HG03460 (cell line): ENCODE data around the gene NUS1.
"Not testable (repeated sequence)": the region's sequence is repeated elsewhere in the genome, so short reads cannot be mapped to it uniquely, and the experiment has no call there.

Source experiments
- ATAC-seq: cut with Tn5 transposase; IDR thresholded peaks from one replicate; pipeline ENCODE4 v1.9.1; 2021; ENCODE audit not compliant: unreplicated experiment

NUS1 gene

GRCh38 chr6:117706936-117707509 lies 31.8 kb downstream of the NUS1 start:
- ATAC-seq: not testable (repeated sequence)

- no peak for ATAC-seq
These were observed 36.1 kb downstream of the NUS1 start for GRCh38 chr6:117711369-117711768.

DNA sequence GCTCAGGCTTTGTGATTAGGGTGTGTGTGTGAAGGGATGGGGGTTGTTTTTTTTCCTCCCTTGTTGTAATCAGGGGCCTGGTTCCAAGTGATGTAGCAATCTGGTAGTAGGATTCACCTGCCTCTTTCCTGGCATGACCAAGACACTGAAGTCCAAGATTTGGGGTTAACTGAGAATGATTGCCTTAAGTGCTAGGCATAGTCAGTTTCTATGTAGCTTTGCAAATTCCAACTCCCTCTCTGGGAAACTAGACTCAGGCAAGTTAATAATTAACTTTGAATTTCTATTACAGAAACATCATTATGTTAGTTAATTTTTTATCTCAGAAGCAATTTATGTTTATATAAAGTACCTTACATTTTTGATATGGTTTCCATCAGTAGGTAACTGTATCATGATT lies 43.6 kb downstream of the NUS1 start:
- ATAC-seq: no peak

DNA sequence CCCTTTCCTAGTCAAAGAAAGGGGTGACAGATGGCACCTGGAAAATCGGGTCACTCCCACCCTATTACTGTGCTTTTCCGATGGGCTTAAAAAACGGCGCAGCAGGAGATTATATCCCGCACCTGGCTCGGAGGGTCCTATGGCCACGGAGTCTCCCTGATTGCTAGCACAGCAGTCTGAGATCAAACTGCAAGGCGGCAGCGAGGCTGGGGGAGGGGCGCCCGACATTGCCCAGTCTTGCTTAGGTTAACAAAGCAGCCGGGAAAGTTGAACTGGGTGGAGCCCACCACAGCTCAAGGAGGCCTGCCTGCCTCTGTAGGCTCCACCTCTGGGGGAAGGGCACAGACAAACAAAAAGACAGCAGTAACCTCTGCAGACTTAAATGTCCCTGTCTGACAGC lies 46.3 kb downstream of the NUS1 start:
- not testable (repeated sequence) for ATAC-seq

GRCh38 chr6:117728626-117729025 lies 53.4 kb downstream of the NUS1 start:
- ATAC-seq: no peak

DNA sequence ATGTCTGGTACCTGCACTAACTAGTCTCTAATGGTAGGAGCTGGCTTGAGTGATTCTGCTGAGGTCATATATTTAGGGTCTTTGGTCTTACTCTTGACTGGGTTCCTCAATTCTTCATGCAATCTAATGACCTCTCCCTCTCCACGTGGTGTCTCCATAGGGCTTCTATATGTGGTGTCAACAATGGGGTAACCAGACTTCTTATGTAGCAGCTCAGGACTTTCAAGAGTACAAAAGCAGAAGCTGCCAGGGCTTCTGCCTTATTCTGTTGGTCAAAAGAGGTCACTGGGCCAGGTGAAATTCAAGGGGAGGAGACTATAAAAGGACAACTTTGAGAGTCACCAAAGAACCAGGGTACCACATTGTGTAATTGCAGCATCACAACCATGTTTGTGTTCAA lies 54.3 kb downstream of the NUS1 start:
- no peak for ATAC-seq

GRCh38 chr6:117733341-117733740 lies 58.1 kb downstream of the NUS1 start:
- ATAC-seq: no peak

DNA sequence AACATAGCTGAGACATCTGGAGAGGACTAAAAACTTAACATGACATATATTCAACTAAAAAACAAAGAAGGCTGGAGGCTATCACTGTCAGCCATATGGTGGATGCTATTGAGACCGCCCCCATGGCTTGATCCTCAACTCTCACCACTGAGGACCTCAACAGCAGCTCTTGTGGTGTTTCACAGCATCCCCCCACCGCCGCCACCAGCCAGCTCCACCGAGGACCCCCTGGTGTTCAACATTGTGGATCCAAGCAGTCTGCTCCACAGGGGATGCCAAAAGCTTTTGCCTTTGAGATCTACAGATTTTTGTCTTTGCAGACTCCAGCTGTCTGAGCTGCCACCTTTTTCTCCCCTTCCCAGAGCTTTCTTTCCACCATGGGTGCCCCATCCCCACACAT lies 64.6 kb downstream of the NUS1 start:
- no peak for ATAC-seq

DNA sequence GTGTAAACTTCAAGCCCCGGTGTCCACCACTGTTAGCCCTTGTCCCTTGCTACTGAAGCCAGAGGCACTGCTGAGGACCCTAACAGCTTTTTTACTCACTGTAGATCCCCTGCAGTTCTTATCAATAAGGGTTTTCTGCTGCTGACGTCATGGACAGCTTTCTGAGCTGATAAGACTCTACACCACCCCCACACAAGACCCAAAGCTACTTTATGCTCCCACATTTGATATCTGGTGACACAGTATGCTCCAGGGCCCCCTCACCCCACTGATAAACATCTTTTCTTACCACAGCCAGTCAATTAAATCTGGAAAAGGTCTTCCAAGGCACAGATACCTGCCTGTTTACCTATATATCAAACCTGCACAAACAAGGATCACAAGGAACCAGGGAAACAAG lies 65.3 kb downstream of the NUS1 start:
- no peak for ATAC-seq

- ATAC-seq: not testable (repeated sequence)
These were observed 75.4 kb downstream of the NUS1 start for GRCh38 chr6:117750675-117751074.
